Activated T-helper 17 cell treated with anti-CD3 and anti-CD28 coated beads, Interleukin-2, amount 50 U/mL, for 72 hours (primary cell): ENCODE results near the gene PDIA3. TPM values are rescaled to one million over a fixed set of nuclear protein-coding genes. Genes with fewer than 3 reads are reported as not detected.
A peak's percentile ranks its signal among the peaks of the same experiment; 100 is the strongest.
"Not testable (repeated sequence)": the region's sequence is repeated elsewhere in the genome, so short reads cannot be mapped to it uniquely, and the experiment has no call there.

ENCODE experiments used
- ATAC-seq: fragments of 150-1000 bp; cut with Tn5 transposase; replicated peaks from 2 replicates; pipeline ENCODE4 v1.10.0; 2021; ENCODE audit warnings: mild to moderate bottlenecking, moderate library complexity
- H3K27ac Mint-ChIP-seq: one replicate; pipeline ENCODE4 v1.8.0; 2022; ENCODE audit warnings: mixed read lengths
- H3K27me3 Mint-ChIP-seq: one replicate; pipeline ENCODE4 v1.8.0; 2022; ENCODE audit warnings: mixed read lengths
- H3K36me3 Mint-ChIP-seq: one replicate; pipeline ENCODE4 v1.8.0; 2022; ENCODE audit warnings: low read depth, mild to moderate bottlenecking, mixed read lengths
- H3K4me1 Mint-ChIP-seq: one replicate; pipeline ENCODE4 v1.8.0; 2022; ENCODE audit warnings: mixed read lengths
- H3K4me3 Mint-ChIP-seq: one replicate; pipeline ENCODE4 v1.8.0; 2022; ENCODE audit warnings: mild to moderate bottlenecking, mixed read lengths
- H3K9me3 Mint-ChIP-seq: one replicate; pipeline ENCODE4 v1.8.0; 2022; ENCODE audit warnings: mixed read lengths
- total RNA-seq, 2 donors: library from RNA; stranded (reverse); gene quantifications; one replicate each; pipeline ENCODE4 v1.2.3, GENCODE V29; 2022

PDIA3 gene
- total RNA-seq, result 100 to 1,000 TPM; 193 to 253 TPM

- H3K27me3 Mint-ChIP-seq, H3K9me3 Mint-ChIP-seq, H3K4me1 Mint-ChIP-seq: not testable (repeated sequence)
- peaks cover 48% of the 10 kb centered on the region for H3K36me3 Mint-ChIP-seq
- peak within 1 kb of the TSS; percentile 98 for H3K4me3 Mint-ChIP-seq
- H3K27ac Mint-ChIP-seq, result peak within 1 kb of the TSS; percentile 92
- peak; percentile 91 for ATAC-seq
Measured at GRCh38 chr15:43746245-43746902, at the start of gene PDIA3. TSS of gene PDIA3 (plus strand) at chr15:43746438. CDS start at chr15:43746540, 102 bp downstream.

- no peak for ATAC-seq
- no peak overlapping the region for H3K27ac Mint-ChIP-seq
- no peak overlapping the region for H3K4me3 Mint-ChIP-seq
- H3K27me3 Mint-ChIP-seq, result peaks cover 28% of the 10 kb centered on the region
- no peaks in the 10 kb centered on the region for H3K4me1 Mint-ChIP-seq
- H3K9me3 Mint-ChIP-seq, result no peaks in the 10 kb centered on the region
- no peaks in the 10 kb centered on the region for H3K36me3 Mint-ChIP-seq
Measured at GRCh38 chr15:43702174-43702573, 44.1 kb upstream of the PDIA3 start.

GRCh38 chr15:43702701-43703424 lies 43.4 kb upstream of the PDIA3 start:
- Mint-ChIP-seq H3K4me3 (no peak overlapping the region), H3K27me3 (peaks cover 21% of the 10 kb centered on the region), H3K9me3 (no peaks in the 10 kb centered on the region), H3K4me1 (no peaks in the 10 kb centered on the region), H3K27ac (no peak overlapping the region), H3K36me3 (no peaks in the 10 kb centered on the region)
- no peak for ATAC-seq

GRCh38 chr15:43710431-43711131 lies 35.7 kb upstream of the PDIA3 start:
- ATAC-seq, H3K27ac Mint-ChIP-seq, H3K4me1 Mint-ChIP-seq, H3K4me3 Mint-ChIP-seq, H3K9me3 Mint-ChIP-seq, H3K36me3 Mint-ChIP-seq, H3K27me3 Mint-ChIP-seq: not testable (repeated sequence)

- H3K4me1 Mint-ChIP-seq, result no peaks in the 10 kb centered on the region
- no peaks in the 10 kb centered on the region for H3K36me3 Mint-ChIP-seq
- H3K9me3 Mint-ChIP-seq, result no peaks in the 10 kb centered on the region
- H3K4me3 Mint-ChIP-seq, result no peak overlapping the region
- ATAC-seq, result no peak
- peaks cover 11% of the 10 kb centered on the region for H3K27me3 Mint-ChIP-seq
- H3K27ac Mint-ChIP-seq, result no peak overlapping the region
Measured at GRCh38 chr15:43723151-43723550, 23.1 kb upstream of the PDIA3 start.

GRCh38 chr15:43726306-43726705 lies 19.9 kb upstream of the PDIA3 start:
- not testable (repeated sequence) for H3K27me3 Mint-ChIP-seq, H3K36me3 Mint-ChIP-seq, H3K9me3 Mint-ChIP-seq, H3K4me1 Mint-ChIP-seq, H3K4me3 Mint-ChIP-seq, ATAC-seq, H3K27ac Mint-ChIP-seq

- not testable (repeated sequence) for H3K27ac Mint-ChIP-seq, H3K4me1 Mint-ChIP-seq, H3K27me3 Mint-ChIP-seq, H3K4me3 Mint-ChIP-seq, H3K9me3 Mint-ChIP-seq, ATAC-seq, H3K36me3 Mint-ChIP-seq
Measured at GRCh38 chr15:43728053-43728725, 18.0 kb upstream of the PDIA3 start.

GRCh38 chr15:43735416-43735815 lies 10.8 kb upstream of the PDIA3 start:
- H3K36me3 Mint-ChIP-seq, result no peaks in the 10 kb centered on the region
- H3K4me1 Mint-ChIP-seq, result no peaks in the 10 kb centered on the region
- peak; percentile 6 for ATAC-seq
- no peak overlapping the region for H3K4me3 Mint-ChIP-seq
- peaks cover 3% of the 10 kb centered on the region for H3K27me3 Mint-ChIP-seq
- H3K9me3 Mint-ChIP-seq, result no peaks in the 10 kb centered on the region
- H3K27ac Mint-ChIP-seq, result no peak overlapping the region

- Mint-ChIP-seq H3K36me3 (peaks cover 53% of the 10 kb centered on the region), H3K27ac (peak overlapping the region; percentile 92), H3K4me3 (peak overlapping the region; percentile 98)
- not testable (repeated sequence) for H3K27me3 Mint-ChIP-seq, H3K9me3 Mint-ChIP-seq, H3K4me1 Mint-ChIP-seq
- ATAC-seq, result peak; percentile 48
Measured at GRCh38 chr15:43746903-43747309, 668 bp downstream of the PDIA3 start.

- ATAC-seq, result no peak
- Mint-ChIP-seq H3K4me3 (peak overlapping the region; percentile 98), H3K27me3 (no peaks in the 10 kb centered on the region), H3K27ac (peak overlapping the region; percentile 92), H3K9me3 (no peaks in the 10 kb centered on the region), H3K4me1 (peaks cover 13% of the 10 kb centered on the region), H3K36me3 (peaks cover 68% of the 10 kb centered on the region)
Measured at GRCh38 chr15:43748376-43748775, 2.1 kb downstream of the PDIA3 start.

- peak; percentile 37 for ATAC-seq
- Mint-ChIP-seq H3K36me3 (peaks cover 82% of the 10 kb centered on the region), H3K27me3 (no peaks in the 10 kb centered on the region), H3K4me1 (peaks cover 13% of the 10 kb centered on the region), H3K9me3 (no peaks in the 10 kb centered on the region), H3K27ac (peak overlapping the region; percentile 68), H3K4me3 (peak overlapping the region; percentile 98)
Measured at GRCh38 chr15:43749690-43750345, 3.6 kb downstream of the PDIA3 start.

GRCh38 chr15:43751885-43752284 lies 5.6 kb downstream of the PDIA3 start:
- no peak for ATAC-seq
- peak overlapping the region; percentile 98 for H3K4me3 Mint-ChIP-seq
- peaks cover 96% of the 10 kb centered on the region for H3K36me3 Mint-ChIP-seq
- no peaks in the 10 kb centered on the region for H3K27me3 Mint-ChIP-seq
- H3K9me3 Mint-ChIP-seq, result no peaks in the 10 kb centered on the region
- H3K4me1 Mint-ChIP-seq, result peaks cover 13% of the 10 kb centered on the region
- H3K27ac Mint-ChIP-seq, result no peak overlapping the region

GRCh38 chr15:43762824-43763223 lies 16.6 kb downstream of the PDIA3 start:
- H3K27me3 Mint-ChIP-seq, result no peaks in the 10 kb centered on the region
- no peaks in the 10 kb centered on the region for H3K4me1 Mint-ChIP-seq
- no peak for ATAC-seq
- no peak overlapping the region for H3K4me3 Mint-ChIP-seq
- no peak overlapping the region for H3K27ac Mint-ChIP-seq
- no peaks in the 10 kb centered on the region for H3K9me3 Mint-ChIP-seq
- peaks cover 100% of the 10 kb centered on the region for H3K36me3 Mint-ChIP-seq

- H3K4me3 Mint-ChIP-seq, result no peak overlapping the region
- H3K36me3 Mint-ChIP-seq, result peaks cover 100% of the 10 kb centered on the region
- H3K27ac Mint-ChIP-seq, result peak overlapping the region; percentile 61
- H3K9me3 Mint-ChIP-seq, result no peaks in the 10 kb centered on the region
- H3K27me3 Mint-ChIP-seq, result no peaks in the 10 kb centered on the region
- no peaks in the 10 kb centered on the region for H3K4me1 Mint-ChIP-seq
- ATAC-seq, result no peak
Measured at GRCh38 chr15:43763819-43764446, 17.7 kb downstream of the PDIA3 start.
